Activated naive CD8-positive, alpha-beta T cell treated with anti-CD3 and anti-CD28 coated beads for 36 hours (primary cell): ENCODE results near the gene PTX3. TPM values are rescaled to one million over a fixed set of nuclear protein-coding genes. Genes with fewer than 3 reads are reported as not detected.

Experiments used
- DNase-seq: peaks from one replicate; pipeline ENCODE4 v3.0.0; 2021
- H3K27ac Mint-ChIP-seq: one replicate; pipeline ENCODE4 v1.8.0; 2022; ENCODE audit warnings: mild to moderate bottlenecking, moderate library complexity, mixed read lengths
- H3K27me3 Mint-ChIP-seq: one replicate; pipeline ENCODE4 v1.8.0; 2022; ENCODE audit warnings: mild to moderate bottlenecking, mixed read lengths
- H3K36me3 Mint-ChIP-seq: one replicate; pipeline ENCODE4 v1.8.0; 2021; ENCODE audit warnings: mild to moderate bottlenecking, mixed read lengths
- H3K4me1 Mint-ChIP-seq: one replicate; pipeline ENCODE4 v1.8.0; 2021; ENCODE audit warnings: mixed read lengths
- H3K4me3 Mint-ChIP-seq: one replicate; pipeline ENCODE4 v1.8.0; 2022; ENCODE audit warnings: mild to moderate bottlenecking, moderate library complexity, mixed read lengths
- H3K9me3 Mint-ChIP-seq: one replicate; pipeline ENCODE4 v1.8.0; 2022; ENCODE audit warnings: mixed read lengths
- total RNA-seq, 2 experiments: library from RNA; stranded (reverse); gene quantifications; one replicate each; pipeline ENCODE4 v1.2.3, GENCODE V29; 2021

Gene PTX3
- total RNA-seq, 2 experiments from 2014 or later = 0.25 TPM; not detected in 1

- no peaks in the 10 kb centered on the region for H3K4me1 Mint-ChIP-seq
- H3K27me3 Mint-ChIP-seq = peaks cover 22% of the 10 kb centered on the region
- no peak for DNase-seq
- H3K9me3 Mint-ChIP-seq = no peaks in the 10 kb centered on the region
- no peak overlapping the region for H3K27ac Mint-ChIP-seq
- H3K4me3 Mint-ChIP-seq = no peak overlapping the region
- H3K36me3 Mint-ChIP-seq = no peaks in the 10 kb centered on the region
These were observed 43.0 kb downstream of the PTX3 start for GRCh38 chr3:157479464-157480243.

GRCh38 chr3:157487339-157487738, 50.7 kb downstream of the PTX3 start:
- H3K4me1 Mint-ChIP-seq = no peaks in the 10 kb centered on the region
- DNase-seq = no peak
- no peak overlapping the region for H3K27ac Mint-ChIP-seq
- no peak overlapping the region for H3K4me3 Mint-ChIP-seq
- no peaks in the 10 kb centered on the region for H3K9me3 Mint-ChIP-seq
- no peaks in the 10 kb centered on the region for H3K36me3 Mint-ChIP-seq
- H3K27me3 Mint-ChIP-seq = peaks cover 24% of the 10 kb centered on the region

- no peak overlapping the region for H3K27ac Mint-ChIP-seq
- no peak overlapping the region for H3K4me3 Mint-ChIP-seq
- no peaks in the 10 kb centered on the region for H3K4me1 Mint-ChIP-seq
- H3K27me3 Mint-ChIP-seq = peaks cover 19% of the 10 kb centered on the region
- no peaks in the 10 kb centered on the region for H3K36me3 Mint-ChIP-seq
- DNase-seq = no peak
- H3K9me3 Mint-ChIP-seq = no peaks in the 10 kb centered on the region
These were observed 51.5 kb downstream of the PTX3 start for GRCh38 chr3:157488144-157488543.

- Mint-ChIP-seq H3K4me3 (no peak overlapping the region), H3K27ac (no peak overlapping the region), H3K9me3 (no peaks in the 10 kb centered on the region), H3K4me1 (no peaks in the 10 kb centered on the region), H3K36me3 (no peaks in the 10 kb centered on the region), H3K27me3 (peaks cover 28% of the 10 kb centered on the region)
- DNase-seq = no peak
These were observed 54.5 kb downstream of the PTX3 start for GRCh38 chr3:157491136-157491535.

Other genes with a start within 250 kb of the PTX3 start
- not detected for gene VEPH1, start 66.6 kb downstream of the PTX3 start, total RNA-seq